Bronchus fibroblast of lung (primary cell): ENCODE results near the gene KRTAP15-1. TPM values are rescaled to one million over a fixed set of nuclear protein-coding genes. Genes with fewer than 3 reads are reported as not detected.

Experiments
- total RNA-seq: library from RNA; depleted of rRNA; stranded (reverse); fragments of >200 nt; gene quantifications from 2 replicates; pipeline ENCODE4 v1.2.3, GENCODE V29; 2015

Gene KRTAP15-1, protein sequence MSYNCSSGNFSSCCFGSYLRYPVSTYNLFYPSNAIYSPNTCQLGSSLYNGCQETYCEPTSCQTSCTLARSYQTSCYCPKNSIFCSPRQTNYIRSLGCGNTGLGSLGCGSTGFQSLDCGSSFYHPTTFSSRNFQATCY
- total RNA-seq, result not detected in 2 replicates

DNA sequence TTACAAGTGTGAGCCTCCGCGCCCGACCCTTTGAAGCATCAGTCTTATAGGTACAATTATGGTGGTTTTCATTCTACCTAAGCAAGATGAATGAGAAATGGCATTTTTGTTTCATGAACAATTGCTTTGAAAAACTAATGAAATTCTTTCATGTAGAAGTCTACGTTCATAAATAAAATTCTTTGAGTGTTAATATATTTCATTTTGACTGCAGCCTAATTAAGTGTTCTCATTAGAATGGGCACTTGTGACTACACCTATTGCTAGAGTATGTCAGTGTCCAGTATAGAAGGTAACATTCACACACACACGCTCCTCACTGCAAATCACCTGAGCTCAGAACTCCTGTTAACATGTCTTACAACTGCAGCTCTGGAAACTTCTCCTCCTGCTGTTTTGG is at the start of gene KRTAP15-1:
Gene KRTAP15-1, plus strand, starts transcription at position 301 of the 400 bp plus-strand sequence. Its CDS starts 53 bp downstream, at position 354.

GRCh38 chr21:30395731-30396130 is 44.3 kb upstream of the KRTAP15-1 start, which contains the start of gene KRTAP13-1:
Gene KRTAP13-1 (plus strand): TSS chr21:30396031. CDS start chr21:30396087, 56 bp downstream.

GRCh38 chr21:30425826-30426225 is 14.2 kb upstream of the KRTAP15-1 start, which contains the start of gene KRTAP13-3:
Gene KRTAP13-3 (minus strand): TSS chr21:30425926. CDS start chr21:30425912, 14 bp downstream.

DNA sequence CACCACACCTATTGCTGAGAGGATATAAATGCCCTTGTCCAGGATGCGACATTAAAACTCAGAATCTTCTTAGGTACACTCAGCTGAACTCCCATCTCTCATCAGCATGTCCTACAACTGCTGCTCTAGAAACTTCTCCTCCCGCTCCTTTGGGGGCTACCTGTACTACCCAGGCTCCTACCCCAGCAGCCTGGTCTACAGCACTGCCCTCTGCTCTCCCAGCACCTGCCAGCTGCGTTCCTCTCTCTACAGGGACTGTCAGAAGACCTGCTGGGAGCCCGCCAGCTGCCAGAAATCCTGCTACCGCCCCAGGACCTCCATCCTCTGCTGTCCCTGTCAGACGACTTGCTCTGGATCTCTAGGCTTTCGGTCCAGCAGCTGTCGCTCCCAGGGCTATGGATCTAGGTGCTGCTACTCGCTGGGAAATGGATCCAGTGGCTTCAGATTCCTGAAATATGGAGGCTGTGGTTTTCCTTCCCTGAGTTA is 9.9 kb upstream of the KRTAP15-1 start, which contains the start of gene KRTAP13-4:
Gene KRTAP13-4, plus strand, starts transcription at position 51 of the 486 bp plus-strand sequence. Its CDS starts 56 bp downstream, at position 107.

GRCh38 chr21:30480145-30480544 is 40.1 kb downstream of the KRTAP15-1 start, which contains the start of gene KRTAP19-1:
Gene KRTAP19-1 (minus strand): TSS chr21:30480367. CDS start chr21:30480317, 50 bp downstream.

DNA sequence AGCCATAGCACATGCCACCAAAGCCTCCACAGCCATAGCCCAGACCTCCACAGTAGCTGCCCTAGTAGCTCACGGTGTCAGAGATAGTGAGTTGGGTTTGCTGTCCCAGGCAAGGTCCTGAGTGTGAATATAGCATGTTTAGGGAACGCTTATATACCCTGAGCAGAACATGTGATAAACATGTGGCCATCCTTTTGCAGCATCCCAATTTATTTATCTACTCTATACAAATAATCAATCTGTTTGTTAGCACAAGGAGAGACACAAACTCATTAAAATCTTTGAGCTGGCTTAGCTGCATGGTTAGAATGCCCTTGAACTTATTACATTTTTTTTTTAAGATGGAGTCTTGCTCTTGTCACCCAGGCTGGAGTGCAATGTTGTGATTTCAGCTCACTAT is 47.3 kb downstream of the KRTAP15-1 start, which contains the start of gene KRTAP19-2:
Gene KRTAP19-2, minus strand, starts transcription at position 101 of the 400 bp plus-strand sequence. Its CDS starts 88 bp downstream, at position 13.

Other genes with a start within 250 kb of the KRTAP15-1 start
- gene CLDN8, start 224.2 kb upstream of the KRTAP15-1 start, total RNA-seq, result not detected in 2 replicates
- gene KRTAP24-1, start 157.3 kb upstream of the KRTAP15-1 start, total RNA-seq, result not detected in 2 replicates
- not detected in 2 replicates for gene KRTAP25-1, start 150.8 kb upstream of the KRTAP15-1 start, total RNA-seq
- gene KRTAP26-1, start 120.0 kb upstream of the KRTAP15-1 start, total RNA-seq, result not detected in 2 replicates
- gene KRTAP27-1, start 102.6 kb upstream of the KRTAP15-1 start, total RNA-seq, result not detected in 2 replicates
- not detected in 2 replicates for gene KRTAP23-1, start 91.7 kb upstream of the KRTAP15-1 start, total RNA-seq
- gene KRTAP13-2, start 68.0 kb upstream of the KRTAP15-1 start, total RNA-seq, result not detected in 2 replicates
- not detected in 2 replicates for gene KRTAP13-1, start 44.2 kb upstream of the KRTAP15-1 start, total RNA-seq
- not detected in 2 replicates for gene KRTAP13-3, start 14.3 kb upstream of the KRTAP15-1 start, total RNA-seq
- gene KRTAP13-4, start 10.1 kb upstream of the KRTAP15-1 start, total RNA-seq, result not detected in 2 replicates
- gene KRTAP19-1, start 40.1 kb downstream of the KRTAP15-1 start, total RNA-seq, result not detected in 2 replicates
- gene KRTAP19-2, start 47.2 kb downstream of the KRTAP15-1 start, total RNA-seq, result not detected in 2 replicates
- not detected in 2 replicates for gene KRTAP19-3, start 51.7 kb downstream of the KRTAP15-1 start, total RNA-seq
- gene KRTAP19-4, start 56.9 kb downstream of the KRTAP15-1 start, total RNA-seq, result not detected in 2 replicates
- not detected in 2 replicates for gene KRTAP19-5, start 61.9 kb downstream of the KRTAP15-1 start, total RNA-seq
- gene KRTAP19-6, start 101.6 kb downstream of the KRTAP15-1 start, total RNA-seq, result not detected in 2 replicates
- gene KRTAP19-7, start 121.0 kb downstream of the KRTAP15-1 start, total RNA-seq, result not detected in 2 replicates
- not detected in 2 replicates for gene KRTAP22-2, start 150.1 kb downstream of the KRTAP15-1 start, total RNA-seq
- not detected in 2 replicates for gene KRTAP6-3, start 152.2 kb downstream of the KRTAP15-1 start, total RNA-seq
- gene KRTAP6-2, start 158.6 kb downstream of the KRTAP15-1 start, total RNA-seq, result not detected in 2 replicates
- gene KRTAP22-1, start 160.8 kb downstream of the KRTAP15-1 start, total RNA-seq, result not detected in 2 replicates
- gene KRTAP6-1, start 173.7 kb downstream of the KRTAP15-1 start, total RNA-seq, result not detected in 2 replicates
- not detected in 2 replicates for gene KRTAP20-1, start 176.2 kb downstream of the KRTAP15-1 start, total RNA-seq
- not detected in 2 replicates for gene KRTAP20-4, start 180.4 kb downstream of the KRTAP15-1 start, total RNA-seq
- not detected in 2 replicates for gene KRTAP20-2, start 194.9 kb downstream of the KRTAP15-1 start, total RNA-seq
- gene KRTAP20-3, start 202.6 kb downstream of the KRTAP15-1 start, total RNA-seq, result not detected in 2 replicates